ENCODE results near the gene SHD. TPM values are rescaled to one million over a fixed set of nuclear protein-coding genes. Genes with fewer than 3 reads are reported as not detected.

The SHD gene
- total and polyA plus RNA-seq, 9 of the 15 experiments (the other 6 are each of a cell fraction or from before 2014, with no cell fraction given): 0.05 to 0.62 (median 0.15) TPM; not detected in 5

DNA sequence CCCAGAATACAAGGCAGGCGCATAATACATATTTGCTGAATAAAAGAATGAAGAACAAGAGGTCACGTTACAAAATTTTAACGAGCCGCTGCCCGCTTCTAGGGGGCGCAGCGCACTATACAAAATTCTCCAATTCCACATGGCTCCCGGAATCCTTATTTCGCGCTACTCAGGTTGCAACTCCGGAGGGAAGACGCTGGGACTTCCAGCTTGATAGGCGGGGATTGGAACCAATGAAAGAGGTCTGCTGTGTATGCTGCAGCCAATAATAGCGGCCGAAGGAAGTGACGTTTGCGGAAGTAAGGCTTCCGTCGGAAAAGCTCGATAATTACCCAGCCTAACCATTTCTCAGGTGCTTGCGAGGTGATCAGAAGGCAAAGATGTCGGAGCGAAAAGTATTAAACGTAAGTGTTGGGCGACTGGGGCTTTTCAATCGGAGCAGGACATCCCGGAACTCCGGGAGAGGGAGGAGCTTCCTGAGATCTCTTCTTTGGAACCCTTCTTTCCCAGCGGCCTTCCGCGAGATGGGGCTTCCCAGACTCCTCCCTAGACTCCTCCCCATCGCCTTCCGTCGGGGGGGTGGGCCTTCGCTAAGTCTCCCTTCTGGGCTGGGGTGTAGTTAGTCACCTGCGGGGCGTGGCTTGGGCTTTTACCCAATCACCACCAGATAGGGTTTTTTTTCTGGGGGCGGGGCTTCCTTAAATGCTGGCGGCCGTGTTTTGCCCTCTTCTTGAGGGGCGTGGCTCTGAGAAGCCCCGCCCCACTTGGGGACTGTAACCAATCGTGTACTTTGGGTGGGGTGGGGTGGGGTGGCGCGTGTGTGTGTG is 32.1 kb upstream of the SHD start, which contains the start of gene YJU2 (continued):
- TF ChIP-seq KAT8 (IDR thresholded peaks at IDR 0.05; ENCODE audit: low read depth) (peak; percentile 59; the same call in 1 of the 2 replicates), RHOXF2B (CRISPR knock-in tag; conservative IDR thresholded peaks at IDR 0.05) (no peak), ZNF511 (CRISPR knock-in tag; IDR thresholded peaks at IDR 0.05) (no peak), E2F8 (IDR thresholded peaks at IDR 0.05; ENCODE audit: low read depth, partially characterized antibody) (peak; percentile 99), SP1 (CRISPR knock-in tag; IDR thresholded peaks at IDR 0.05) (peak; percentile 39; the same call in 1 of the 2 replicates), ZNF699 (CRISPR knock-in tag; IDR thresholded peaks at IDR 0.05; ENCODE audit: insufficient replicate concordance) (no peak), ZNF785 (CRISPR knock-in tag; IDR thresholded peaks at IDR 0.05) (no peak), COPS2 (conservative IDR thresholded peaks at IDR 0.05) (no peak), ELF2 (CRISPR knock-in tag; IDR thresholded peaks at IDR 0.05) (peak; percentile 99), ATF1 (CRISPR knock-in tag; IDR thresholded peaks at IDR 0.05) (no peak; the same call in 1 of the 2 replicates), ATF1 (tag; IDR thresholded peaks at IDR 0.05) (peak; percentile 99), NEUROD1 (IDR thresholded peaks at IDR 0.05; ENCODE audit: borderline replicate concordance, low read depth, low read length, partially characterized antibody) (peak; percentile 99), KLF1 (tag; IDR thresholded peaks at IDR 0.05) (no peak; the same call in 1 of the 2 replicates), RAD21 (CRISPR knock-in tag; conservative IDR thresholded peaks at IDR 0.05 in 1 of 2, IDR thresholded peaks at IDR 0.05 in 1 of 2) (peak; percentile 44 to 59; a peak in 3 of 4 replicates), KAT7 (CRISPR knock-in tag; IDR thresholded peaks at IDR 0.05; ENCODE audit: borderline replicate concordance) (no peak; the same call in 1 of the 2 replicates)
